GM19043 (cell line): ENCODE results near the gene DPYD.
A peak's percentile ranks its signal among the peaks of the same experiment; 100 is the strongest.

Source experiments
- ATAC-seq: cut with Tn5 transposase; IDR thresholded peaks from one replicate; pipeline ENCODE4 v1.9.1; 2021; ENCODE audit warnings: low read depth; ENCODE audit not compliant: unreplicated experiment

Gene DPYD

DNA sequence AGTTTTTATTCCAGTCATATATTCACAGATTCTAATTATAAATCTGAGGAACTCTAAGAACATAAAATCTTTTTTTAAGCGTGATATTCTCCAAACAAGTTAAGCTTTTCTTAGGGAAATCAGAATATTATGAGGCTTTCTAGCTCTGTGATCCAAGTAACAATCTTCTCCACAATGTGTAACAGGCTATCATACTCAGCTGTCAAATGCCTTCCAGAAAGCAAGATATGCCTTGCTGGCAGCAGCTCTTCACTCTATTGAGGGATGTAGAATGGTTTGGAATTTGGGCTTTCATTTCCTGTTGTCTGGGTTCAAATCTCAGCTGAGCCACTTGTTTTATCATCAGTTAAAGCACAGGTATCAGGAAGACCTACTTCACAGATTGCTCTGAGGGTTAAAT, 752.8 kb downstream of the DPYD start:
- ATAC-seq: no peak

- ATAC-seq: no peak
These were observed 753.6 kb downstream of the DPYD start for GRCh38 chr1:97167246-97167645.

- no peak for ATAC-seq
These were observed 754.2 kb downstream of the DPYD start for GRCh38 chr1:97166626-97167025.

DNA sequence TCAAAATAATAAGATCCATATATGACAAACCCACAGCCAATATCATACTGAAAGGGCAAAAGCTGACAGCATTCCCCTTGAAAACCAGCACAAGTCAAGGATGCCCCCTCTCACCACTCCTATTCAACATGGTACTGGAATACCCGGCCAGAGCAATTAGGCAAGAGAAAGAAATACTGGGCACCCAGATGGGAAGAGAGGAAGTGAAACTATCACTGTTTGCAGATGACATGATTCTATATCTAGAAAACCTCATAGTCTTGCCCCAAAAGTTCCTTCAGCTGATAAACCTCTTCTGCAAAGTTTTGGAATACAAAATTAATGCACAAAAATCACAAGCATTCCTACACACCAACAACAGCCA, 756.6 kb downstream of the DPYD start:
- ATAC-seq: no peak

DNA sequence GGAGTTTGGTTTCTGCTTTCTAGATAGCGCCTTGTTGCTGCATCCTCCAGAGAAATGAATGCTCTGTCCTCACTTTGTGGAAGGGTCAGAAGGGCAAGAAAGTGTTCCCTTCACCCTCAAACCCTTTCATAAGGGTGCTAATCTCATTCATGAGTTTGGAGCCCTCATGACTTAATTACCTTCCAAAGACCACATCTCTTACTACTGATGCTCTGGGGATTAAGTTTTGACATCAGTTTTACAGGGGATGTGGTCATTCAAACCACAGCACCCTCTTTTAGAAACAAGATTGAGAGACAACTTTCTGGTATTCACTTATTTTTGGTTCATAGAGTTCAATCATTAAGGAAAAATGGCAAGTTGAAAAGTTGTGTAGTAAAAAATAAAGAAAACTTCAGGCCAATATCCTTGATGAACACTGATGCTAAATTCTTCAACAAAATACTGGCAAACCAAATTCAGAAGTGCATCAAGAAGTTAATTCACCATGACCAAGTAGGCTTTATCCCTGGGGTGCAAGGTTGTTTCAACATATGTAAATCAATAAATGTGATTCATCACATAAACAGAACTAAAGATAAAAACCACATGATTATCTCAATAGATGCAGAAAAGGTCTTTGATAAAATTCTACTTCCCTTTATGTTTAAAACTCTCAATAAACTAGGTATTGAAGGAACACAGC, 757.1 kb downstream of the DPYD start:
- ATAC-seq: peak; percentile 53

GRCh38 chr1:97160818-97161217, 760.0 kb downstream of the DPYD start:
- no peak for ATAC-seq

- ATAC-seq: peak; percentile 59
These were observed 761.5 kb downstream of the DPYD start for GRCh38 chr1:97159342-97159741.

DNA sequence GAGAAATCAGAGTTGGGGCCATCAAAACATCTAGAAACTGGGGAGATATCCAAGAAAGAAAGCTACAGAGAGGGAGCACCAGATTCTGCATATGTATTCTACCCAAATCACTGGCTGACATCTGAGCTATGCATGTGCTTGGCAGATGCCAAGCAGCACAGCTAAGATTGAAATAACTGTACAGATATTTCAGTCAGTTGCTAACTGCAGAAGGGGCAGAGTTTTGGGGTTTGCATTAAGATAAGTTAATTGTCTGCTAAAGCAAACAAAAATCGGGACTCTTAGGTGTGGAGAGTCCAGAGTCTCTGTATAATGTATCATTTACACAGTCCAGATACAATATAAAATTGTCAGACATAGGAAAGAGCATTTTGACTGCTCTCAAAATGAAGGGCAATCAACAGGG, 762.1 kb downstream of the DPYD start:
- no peak for ATAC-seq

DNA sequence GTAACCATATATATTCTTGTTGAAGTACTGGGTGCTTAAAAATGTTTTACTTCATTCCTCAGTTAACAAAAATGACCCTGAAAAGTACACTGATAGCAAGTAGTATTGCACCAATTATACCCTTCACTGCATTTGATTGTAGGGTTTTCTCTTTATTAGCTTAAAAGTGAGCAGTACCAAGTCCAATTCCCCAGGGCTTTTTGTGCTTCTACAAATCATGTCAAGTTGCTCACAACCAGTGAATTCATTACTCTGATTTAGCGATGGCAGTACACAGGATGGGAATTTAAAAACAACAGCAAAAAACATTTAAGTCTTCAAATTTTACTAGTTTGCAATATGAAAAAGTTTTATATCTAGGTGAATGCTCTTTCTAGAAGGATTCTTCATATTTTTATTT, 762.8 kb downstream of the DPYD start:
- ATAC-seq: no peak

DNA sequence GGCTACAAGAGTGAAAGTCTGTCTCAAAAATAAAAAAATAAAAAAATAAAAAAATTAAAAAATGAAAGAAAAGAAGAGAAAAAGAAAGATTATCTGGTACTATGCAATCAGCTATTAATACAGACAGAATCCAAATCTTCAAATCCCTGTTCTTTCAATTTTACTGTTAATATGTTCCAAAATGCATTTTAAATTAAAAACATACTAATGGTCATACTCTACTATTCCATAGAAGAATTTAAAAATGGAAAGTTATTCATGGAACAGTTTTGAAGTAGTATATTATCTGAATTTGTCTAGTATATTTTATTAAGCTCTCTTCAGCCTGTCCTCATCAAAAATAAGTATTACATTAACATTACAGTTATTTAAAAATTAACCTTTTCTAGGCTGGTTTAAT, 769.2 kb downstream of the DPYD start:
- ATAC-seq: no peak

- no peak for ATAC-seq
These were observed 775.4 kb downstream of the DPYD start for GRCh38 chr1:97145321-97145956.

DNA sequence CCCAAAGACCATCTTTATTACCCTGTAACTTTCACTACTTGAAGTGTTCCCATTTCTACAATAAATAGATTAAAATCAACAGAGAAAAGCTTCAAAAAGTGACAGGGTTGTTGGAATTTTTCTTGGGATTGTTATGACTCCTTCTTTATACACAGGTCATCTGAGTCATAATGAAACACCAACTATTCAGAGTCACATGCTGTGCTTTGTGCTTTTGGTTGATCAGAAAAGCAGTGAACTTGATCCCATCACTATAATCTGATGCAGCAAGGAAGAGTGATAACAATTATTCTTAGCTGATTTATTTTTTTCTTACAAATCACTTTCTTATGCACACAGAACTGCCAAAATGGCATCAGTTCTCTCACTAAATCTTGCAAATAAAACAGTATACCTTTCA, 776.3 kb downstream of the DPYD start:
- ATAC-seq: no peak

DNA sequence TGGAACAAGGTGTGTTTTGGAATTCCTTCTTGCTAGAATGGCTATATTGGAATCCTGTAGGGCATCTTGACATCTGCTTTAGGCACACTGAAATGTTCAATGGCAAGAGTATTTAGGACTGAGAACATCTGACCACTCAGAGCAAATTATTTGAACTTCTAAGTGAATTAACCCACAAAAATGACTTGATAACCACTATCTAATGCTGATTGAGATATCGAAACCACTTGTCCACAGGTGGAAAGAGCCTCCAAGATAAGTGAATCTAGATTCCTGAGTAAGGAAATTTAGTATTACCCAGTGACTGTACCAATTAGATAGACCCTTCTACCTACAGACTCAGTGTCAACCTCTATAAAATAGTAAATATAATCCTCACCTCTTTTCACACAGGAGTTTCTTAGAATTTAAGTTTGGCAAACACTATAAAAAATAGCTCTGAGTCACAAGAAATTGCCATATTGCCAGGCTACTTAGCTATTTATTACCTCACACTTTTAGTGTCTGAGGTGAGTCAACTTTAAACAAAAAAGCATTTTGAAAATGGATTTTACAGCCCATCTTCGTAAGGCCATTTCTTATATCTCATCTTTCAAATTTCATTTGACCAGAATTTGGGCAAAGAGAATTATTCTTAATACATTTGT, 777.5 kb downstream of the DPYD start:
- no peak for ATAC-seq

DNA sequence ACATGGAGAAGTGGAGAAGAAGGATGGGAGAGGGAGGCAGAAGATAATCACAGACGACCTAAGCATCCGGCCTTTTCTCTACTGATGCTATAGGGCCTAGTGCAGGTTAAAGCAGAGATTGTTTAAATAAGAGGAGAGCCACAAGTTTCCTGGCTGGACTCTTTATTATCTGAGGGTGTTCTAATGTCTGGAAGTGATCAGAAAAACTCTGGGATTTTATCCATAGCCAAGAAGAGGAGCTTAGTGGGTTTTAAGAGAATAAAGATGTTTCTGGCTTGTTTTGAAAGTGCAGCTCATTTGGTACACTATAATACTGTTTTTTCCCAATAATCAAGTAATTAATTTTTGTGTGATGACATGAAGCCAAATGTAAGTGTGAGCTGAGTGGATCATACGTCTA, 780.2 kb downstream of the DPYD start:
- ATAC-seq: no peak

GRCh38 chr1:97139512-97139911, 781.3 kb downstream of the DPYD start:
- no peak for ATAC-seq

DNA sequence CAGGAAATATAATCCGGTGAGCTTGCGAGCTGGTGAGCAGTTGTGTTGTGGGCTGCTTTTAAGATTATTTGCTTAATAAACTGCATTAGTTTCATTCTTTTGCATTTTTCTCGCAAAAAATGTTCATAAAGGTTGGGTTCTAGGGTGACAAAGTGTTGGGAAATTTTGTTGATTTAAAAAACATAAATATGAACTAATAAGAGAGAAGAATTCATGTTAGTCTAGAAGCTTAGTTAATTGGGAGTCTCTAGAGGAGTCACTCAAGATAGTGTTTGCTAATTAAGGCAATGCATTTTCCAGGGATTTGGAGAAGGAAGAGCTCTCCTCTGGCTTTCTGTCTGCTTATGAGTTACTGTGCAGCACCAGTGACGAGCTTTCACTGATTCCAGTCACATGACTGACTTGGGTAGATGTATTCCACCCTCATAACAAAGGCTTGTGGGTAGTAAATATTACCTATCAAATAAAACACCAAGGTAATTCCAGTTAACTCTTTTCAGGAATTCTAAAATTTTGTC, 782.3 kb downstream of the DPYD start:
- ATAC-seq: peak; percentile 15

GRCh38 chr1:97137862-97138514, 782.8 kb downstream of the DPYD start:
- peak; percentile 98 for ATAC-seq

DNA sequence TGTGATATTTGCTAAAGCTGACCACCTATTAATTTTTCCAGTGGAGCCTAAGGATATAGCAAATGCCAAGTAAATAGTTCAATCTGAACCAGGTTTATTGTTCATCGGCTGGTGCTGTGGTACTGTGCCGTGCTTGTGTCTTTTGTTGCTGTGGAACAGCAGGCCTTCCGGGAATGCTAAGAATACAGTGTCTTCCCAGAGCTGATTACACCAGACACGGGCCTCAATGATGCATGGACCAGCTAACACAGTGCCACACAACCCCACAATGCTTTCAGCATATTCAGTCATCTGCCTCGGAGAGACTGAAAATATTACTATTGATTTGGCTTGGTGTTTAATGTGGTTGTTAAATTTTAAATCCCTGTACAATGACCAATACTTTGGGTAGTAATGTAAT, 783.8 kb downstream of the DPYD start:
- no peak for ATAC-seq

DNA sequence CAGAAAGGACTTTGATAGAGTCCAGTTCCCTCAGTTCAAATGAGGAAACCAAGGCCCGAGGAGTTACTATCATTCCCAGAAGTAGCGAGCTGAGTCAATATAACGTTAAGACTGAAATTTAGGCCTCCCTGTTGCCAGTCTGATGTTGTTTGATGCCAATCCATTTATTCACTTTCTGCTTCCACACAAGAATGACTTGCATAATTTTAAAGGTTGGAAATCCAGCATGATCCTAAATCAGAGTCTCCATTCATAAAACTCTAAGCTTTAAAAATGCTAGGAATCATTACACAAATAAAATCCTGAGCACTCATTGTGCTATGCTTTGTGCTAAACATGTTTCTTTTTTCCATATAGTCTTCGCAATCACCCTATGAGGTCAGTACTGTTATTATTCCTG, 784.9 kb downstream of the DPYD start:
- no peak for ATAC-seq

DNA sequence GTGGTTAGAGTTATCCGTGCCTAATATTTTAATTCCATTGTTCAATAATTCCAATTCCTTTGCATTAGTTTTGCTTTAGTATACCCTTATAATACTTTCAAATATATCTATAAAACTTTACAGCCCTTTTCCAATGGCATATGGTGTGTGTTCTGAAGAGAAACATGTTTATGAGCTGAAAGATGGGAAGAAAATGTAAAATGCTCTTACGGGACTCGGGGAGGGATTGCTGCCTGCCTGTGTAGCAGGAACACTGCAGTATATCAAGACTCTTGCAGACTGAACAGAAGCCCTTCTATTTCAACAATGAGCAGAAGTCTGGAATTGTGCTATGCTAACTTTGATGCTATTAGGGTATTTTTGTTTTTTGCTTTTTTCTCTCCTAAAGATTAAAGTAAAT, 792.4 kb downstream of the DPYD start:
- no peak for ATAC-seq

DNA sequence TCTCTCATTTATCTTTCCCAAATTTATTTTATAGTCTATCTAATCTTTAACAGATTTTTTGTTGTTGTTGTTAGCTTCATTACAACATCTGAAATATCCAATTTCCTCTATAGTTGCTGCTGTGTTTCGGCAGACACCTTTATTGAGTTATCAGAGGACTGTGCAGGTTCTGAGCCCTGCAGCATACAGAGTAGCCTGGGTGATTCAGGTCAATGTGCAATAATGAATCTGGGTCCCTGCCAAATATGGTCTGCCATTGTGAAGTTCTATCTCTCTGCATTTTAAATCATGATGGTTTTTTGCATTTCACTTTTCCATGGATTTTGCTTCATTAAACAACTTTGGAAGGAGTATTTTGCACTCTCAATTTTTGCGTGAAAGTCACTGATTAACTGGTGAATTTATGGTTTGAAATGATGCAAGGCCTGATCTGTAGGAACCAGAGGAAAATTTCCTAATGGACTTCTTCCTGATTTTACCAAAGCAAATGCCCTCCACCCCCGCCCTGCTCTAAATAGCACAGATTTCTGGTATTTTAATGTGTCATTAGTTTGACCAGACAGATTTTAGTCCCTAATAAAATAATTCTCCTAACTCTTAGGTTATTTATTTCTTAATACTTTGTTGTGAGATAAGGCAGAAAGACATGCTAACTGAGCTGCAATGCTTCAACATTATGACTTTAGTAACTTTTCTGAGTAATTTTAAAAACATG, 797.0 kb downstream of the DPYD start:
- no peak for ATAC-seq
